Muscle layer of duodenum (tissue), 2 donors: ENCODE measurements around the gene TAF4.

Experiments used
- H3K27ac ChIP-seq: one replicate; pipeline ENCODE4 v1.7.0; 2013; ENCODE audit warnings: mild to moderate bottlenecking, low read length
- H3K27me3 ChIP-seq: one replicate; pipeline ENCODE4 v1.7.0; 2013; ENCODE audit warnings: low read depth, mild to moderate bottlenecking, control low read depth, low read length
- H3K36me3 ChIP-seq, 2 donors: one replicate each; pipeline ENCODE4 v1.7.0; 2013; ENCODE audit warnings: low read length in 2 of 2, control low read depth in 1 of 2, mild to moderate bottlenecking in 1 of 2; ENCODE audit not compliant: insufficient read depth in 2 of 2, control insufficient read depth in 1 of 2
- H3K4me1 ChIP-seq, 2 donors: one replicate each; pipeline ENCODE4 v1.7.0; 2013; ENCODE audit warnings: low read length in 2 of 2, mild to moderate bottlenecking in 2 of 2, control low read depth in 1 of 2, moderate library complexity in 1 of 2; ENCODE audit not compliant: insufficient read depth in 2 of 2, control insufficient read depth in 1 of 2
- H3K4me3 ChIP-seq, 2 donors: one replicate each; pipeline ENCODE4 v1.7.0; 2013; ENCODE audit warnings: low read length in 2 of 2, low read depth in 1 of 2, mild to moderate bottlenecking in 1 of 2
- H3K9me3 ChIP-seq, 2 donors: one replicate each; pipeline ENCODE4 v1.7.0; 2013; ENCODE audit warnings: low read length in 2 of 2, control low read depth in 1 of 2, mild to moderate bottlenecking in 1 of 2; ENCODE audit not compliant: control insufficient read depth in 1 of 2
- donor health status: healthy.

Gene TAF4

DNA sequence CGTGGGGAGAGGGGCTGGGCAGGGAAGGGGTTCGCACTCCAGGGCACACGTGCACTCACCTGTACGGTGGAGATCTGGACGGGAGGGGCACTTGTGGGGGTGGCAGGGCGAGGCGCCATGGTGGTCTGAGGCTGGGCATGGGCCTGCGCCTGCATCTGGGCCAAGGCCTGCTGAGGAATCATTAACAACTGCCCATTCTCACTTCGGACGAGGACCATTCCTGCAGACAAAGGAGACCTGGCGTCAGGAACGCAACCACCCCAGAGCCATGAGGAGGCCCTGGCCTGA lies 51.2 kb downstream of the TAF4 start:
- H3K9me3 ChIP-seq, result no peaks in the 10 kb centered on the region
- no peak overlapping the region for H3K4me3 ChIP-seq
- peaks cover 11 to 16% of the 10 kb centered on the region in 2 donors for H3K36me3 ChIP-seq
- no peaks in the 10 kb centered on the region for H3K27me3 ChIP-seq
- H3K27ac ChIP-seq, result no peak overlapping the region
- H3K4me1 ChIP-seq, result no peaks in the 10 kb centered on the region

DNA sequence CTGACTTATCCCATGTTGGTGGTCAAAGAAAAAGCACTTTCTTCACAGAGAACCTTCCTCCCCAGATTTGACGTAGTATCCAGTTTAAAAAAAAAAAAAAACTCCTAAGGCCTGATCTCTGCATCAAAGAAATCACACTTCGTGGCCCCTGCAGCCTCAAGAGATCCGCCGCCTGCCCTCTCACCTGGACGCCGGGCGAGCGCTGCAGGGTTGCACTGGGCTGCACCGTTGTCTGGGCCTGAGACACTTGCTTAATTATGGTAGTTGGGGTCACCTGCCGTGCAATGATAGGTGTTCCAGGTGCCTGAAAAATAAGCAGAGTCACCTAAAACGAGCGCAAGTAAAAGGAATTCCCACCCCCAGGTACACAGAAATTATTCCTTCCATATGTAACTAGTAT lies 53.0 kb downstream of the TAF4 start:
- Histone ChIP-seq H3K4me1 (no peaks in the 10 kb centered on the region), H3K36me3 (peaks cover 26 to 29% of the 10 kb centered on the region in 2 donors), H3K27ac (no peak overlapping the region), H3K9me3 (no peaks in the 10 kb centered on the region), H3K27me3 (no peaks in the 10 kb centered on the region), H3K4me3 (no peak overlapping the region)

DNA sequence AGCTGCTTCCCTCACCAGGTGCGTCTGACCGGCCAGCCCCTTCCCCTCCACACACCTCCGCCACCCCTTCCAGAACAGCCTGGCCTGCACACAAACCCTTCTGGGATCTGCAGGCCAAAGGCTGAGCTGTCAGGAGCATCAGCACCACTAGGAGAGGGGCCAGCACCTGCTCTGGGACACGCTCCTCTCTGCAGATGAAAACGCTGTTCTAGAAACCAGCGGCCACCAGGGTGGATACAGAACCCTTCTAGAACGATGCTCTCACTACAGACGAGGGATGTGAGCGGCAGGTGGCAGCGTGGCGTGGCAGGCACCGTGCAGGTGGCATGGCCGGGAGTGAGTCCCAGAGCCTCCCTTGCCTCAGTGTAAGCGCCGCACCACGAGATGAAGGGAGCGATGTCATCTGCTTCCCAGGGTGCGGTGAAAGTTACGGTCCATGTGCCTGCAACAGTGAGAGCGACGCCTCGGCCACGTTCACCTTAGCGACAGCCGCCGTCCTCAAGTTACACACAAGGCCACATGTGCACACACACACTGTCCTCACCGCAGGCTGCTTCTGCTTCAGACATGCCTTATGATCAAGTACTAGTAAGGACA lies 53.6 kb downstream of the TAF4 start:
- Histone ChIP-seq H3K36me3 (peaks cover 28 to 34% of the 10 kb centered on the region in 2 donors), H3K4me1 (no peaks in the 10 kb centered on the region), H3K9me3 (no peaks in the 10 kb centered on the region), H3K27me3 (no peaks in the 10 kb centered on the region), H3K4me3 (no peak overlapping the region), H3K27ac (no peak overlapping the region)

DNA sequence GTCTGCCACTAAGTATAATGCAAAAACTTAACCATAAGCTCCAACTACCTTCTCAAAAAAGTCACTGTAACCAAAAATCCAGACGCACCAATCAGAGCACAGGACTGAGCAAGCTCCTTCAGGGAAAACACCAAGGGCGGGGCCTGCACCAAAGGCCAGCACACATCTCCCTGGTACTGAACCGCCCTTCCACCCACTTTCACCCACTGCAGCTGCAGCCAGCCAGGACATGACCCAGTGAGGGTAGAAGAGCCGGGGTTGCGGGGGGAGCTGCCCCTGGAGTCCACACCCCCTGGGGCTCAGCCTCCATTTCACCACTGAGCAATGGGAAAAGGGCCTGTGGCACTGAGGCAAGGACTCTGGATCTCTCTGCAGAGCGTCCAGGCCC lies 54.3 kb downstream of the TAF4 start:
- Histone ChIP-seq H3K27ac (no peak overlapping the region), H3K4me3 (no peak overlapping the region), H3K4me1 (no peaks in the 10 kb centered on the region), H3K27me3 (no peaks in the 10 kb centered on the region), H3K36me3 (peaks cover 28 to 41% of the 10 kb centered on the region in 2 donors), H3K9me3 (no peaks in the 10 kb centered on the region)

DNA sequence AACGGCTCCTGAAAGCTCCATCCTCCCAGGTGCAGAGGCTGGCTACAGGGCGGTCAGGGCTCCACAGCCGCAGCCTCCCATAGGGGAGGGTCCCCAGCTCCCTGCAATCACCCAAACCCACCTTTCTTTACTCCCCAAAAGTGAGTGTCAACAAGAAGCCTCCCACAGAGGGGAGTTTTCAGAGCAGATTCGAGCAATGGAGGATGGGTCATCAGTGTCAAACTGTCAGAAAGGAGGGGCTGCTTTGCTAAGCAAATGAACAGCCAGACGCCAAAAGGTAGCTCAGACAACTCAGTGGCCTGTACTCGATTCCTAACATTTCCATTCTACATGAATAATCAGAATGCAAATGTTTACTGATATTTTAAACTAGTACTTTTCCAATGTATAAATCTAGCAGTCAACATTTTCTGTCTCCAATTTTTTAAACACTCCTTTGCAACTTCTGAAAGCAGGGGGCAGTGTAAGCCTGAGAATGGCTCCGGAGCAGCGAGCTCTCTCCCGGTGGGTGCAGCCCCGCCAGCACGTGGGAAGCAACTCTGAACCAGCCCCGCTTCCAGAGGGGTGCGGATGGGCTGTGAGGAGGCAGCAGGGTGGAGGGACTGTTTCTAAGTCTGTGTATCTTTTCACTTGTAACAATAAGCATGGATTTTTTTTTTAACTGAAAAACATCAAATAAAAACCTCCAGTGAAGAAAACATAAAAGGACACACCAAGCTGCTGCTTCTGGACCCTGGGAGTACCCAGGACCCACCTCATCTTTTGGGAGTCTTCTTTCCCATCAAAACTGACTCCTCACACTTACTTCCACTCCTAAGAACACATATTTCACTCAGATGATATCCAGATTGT lies 54.9 kb downstream of the TAF4 start:
- peaks cover 33 to 47% of the 10 kb centered on the region in 2 donors for H3K36me3 ChIP-seq
- no peaks in the 10 kb centered on the region for H3K9me3 ChIP-seq
- H3K4me1 ChIP-seq, result no peaks in the 10 kb centered on the region
- no peak overlapping the region for H3K27ac ChIP-seq
- no peaks in the 10 kb centered on the region for H3K27me3 ChIP-seq
- no peak overlapping the region for H3K4me3 ChIP-seq

DNA sequence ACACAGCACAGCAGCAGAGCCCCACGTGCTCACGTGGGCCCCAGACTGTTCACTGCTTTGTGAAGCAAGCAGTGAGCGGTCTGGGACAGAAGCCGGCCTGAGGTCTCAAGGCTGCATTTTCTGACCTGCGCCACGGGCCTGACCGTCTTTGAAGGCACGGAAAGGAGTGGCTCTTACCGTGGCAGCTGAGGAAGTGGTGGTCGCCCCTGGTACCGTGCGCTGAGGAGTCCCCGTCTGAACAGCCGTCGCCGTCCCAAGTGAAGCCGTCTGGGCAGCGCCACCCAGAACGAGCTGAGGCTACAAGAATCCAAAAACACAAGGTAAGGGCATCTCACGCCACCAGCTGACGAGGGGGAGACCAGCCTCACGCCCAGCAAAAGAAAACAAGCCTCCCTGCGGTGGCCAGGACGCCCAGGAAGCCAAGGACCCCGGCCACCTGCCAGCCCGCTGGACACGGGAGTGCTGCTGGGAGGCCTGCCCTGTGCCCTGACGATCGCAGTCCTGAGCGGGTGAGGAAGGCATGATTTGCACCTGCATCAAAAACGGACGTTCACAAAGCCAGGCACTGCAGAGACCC lies 55.7 kb downstream of the TAF4 start:
- Histone ChIP-seq H3K27ac (no peak overlapping the region), H3K9me3 (no peaks in the 10 kb centered on the region), H3K36me3 (peaks cover 35 to 55% of the 10 kb centered on the region in 2 donors), H3K4me1 (no peaks in the 10 kb centered on the region), H3K4me3 (no peak overlapping the region), H3K27me3 (no peaks in the 10 kb centered on the region)

DNA sequence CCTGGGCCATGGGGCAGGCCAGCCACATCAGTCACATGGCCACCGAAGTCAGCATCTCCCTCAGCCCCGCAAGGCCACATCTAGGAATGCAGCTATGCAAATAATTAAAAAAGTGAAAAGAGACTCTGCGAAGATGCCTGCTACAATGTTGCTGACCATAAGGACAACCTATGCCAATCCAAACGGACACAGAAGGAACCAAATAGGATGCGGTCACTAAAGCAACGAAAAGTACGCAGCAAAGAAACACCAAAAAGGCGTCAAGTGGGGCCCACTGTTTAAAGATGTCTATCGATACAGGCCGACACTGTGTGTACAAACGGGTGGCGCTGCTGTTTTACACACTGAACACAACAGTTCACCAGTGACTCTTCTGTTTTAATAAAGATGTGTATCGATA lies 56.4 kb downstream of the TAF4 start:
- Histone ChIP-seq H3K4me3 (no peak overlapping the region), H3K9me3 (no peaks in the 10 kb centered on the region), H3K27ac (no peak overlapping the region), H3K27me3 (no peaks in the 10 kb centered on the region), H3K4me1 (no peaks in the 10 kb centered on the region), H3K36me3 (peaks cover 40 to 60% of the 10 kb centered on the region in 2 donors)

DNA sequence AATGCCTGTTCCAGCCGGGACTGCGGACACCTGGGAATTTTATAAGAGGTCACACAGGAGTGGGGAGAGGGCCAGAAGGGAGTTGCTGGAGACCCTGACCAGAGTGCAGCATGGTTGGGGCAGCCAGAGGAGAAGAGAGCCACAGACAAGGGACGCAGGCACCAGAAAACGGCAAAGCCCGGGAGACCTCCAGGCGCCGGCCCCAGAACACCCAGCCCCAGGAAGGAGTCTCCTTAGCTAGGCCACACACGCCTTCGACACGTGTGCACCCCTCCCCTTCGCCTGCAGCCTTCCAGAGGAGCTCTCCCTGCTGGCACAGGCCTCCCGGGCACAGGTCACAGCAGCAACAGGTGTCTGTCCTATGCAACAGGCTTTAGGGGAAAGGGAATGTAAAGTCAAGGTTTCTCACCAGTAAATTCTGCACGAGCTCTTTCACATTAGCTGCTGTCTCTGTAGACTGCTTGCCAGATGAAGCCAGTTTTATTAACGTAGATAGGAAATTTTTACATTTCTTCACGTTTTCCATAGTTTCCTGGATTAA lies 57.0 kb downstream of the TAF4 start:
- Histone ChIP-seq H3K4me1 (no peaks in the 10 kb centered on the region), H3K27me3 (no peaks in the 10 kb centered on the region), H3K27ac (no peak overlapping the region), H3K4me3 (no peak overlapping the region), H3K9me3 (no peaks in the 10 kb centered on the region), H3K36me3 (peaks cover 40 to 63% of the 10 kb centered on the region in 2 donors)

DNA sequence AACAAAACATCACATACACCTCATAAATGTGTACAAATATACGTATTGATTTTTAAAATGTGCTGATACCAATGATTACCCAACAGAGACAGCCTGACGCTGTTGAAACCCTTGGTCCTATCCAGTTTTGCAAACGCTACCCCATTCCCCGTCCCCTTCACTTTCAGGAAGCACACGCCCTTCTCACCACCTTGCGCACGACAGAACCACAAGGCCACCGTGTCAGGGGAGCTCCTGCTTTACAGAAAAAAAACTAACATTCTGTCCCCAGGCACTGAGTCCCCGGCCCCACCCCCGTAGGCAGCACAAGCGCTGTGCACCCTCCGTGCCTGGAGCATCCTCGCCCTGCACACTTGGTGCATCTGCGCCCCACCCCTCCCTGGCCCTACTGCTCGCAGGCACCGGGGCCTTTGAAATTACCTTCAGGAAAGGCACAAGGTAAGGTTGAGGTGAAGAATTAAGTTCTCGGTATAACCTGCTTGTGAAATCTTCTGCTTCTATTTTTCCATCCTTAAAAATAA lies 58.5 kb downstream of the TAF4 start:
- Histone ChIP-seq H3K27ac (no peak overlapping the region), H3K36me3 (peaks cover 44 to 68% of the 10 kb centered on the region in 2 donors), H3K4me1 (no peaks in the 10 kb centered on the region), H3K4me3 (no peak overlapping the region), H3K9me3 (no peaks in the 10 kb centered on the region), H3K27me3 (no peaks in the 10 kb centered on the region)

DNA sequence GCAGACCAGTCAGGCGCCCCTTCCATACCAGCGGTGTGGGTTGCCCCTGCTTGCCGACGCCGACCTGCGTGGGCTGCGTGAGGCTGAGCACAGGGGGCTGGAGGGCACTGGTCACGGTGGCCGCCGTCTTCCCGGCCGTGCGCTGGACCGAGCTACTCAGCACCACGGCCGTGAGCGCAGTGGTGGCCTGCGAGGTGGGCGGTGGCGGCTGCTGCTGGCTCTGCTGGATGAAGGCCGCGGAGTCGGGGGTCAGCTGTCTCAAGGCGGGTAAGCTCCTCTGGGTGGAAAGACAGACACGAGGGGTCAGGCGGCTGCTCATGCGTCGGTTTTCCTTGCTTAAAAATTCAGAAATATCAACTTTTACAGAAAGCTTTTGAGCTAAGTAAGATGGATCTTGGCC lies 59.2 kb downstream of the TAF4 start:
- Histone ChIP-seq H3K36me3 (peaks cover 47 to 69% of the 10 kb centered on the region in 2 donors), H3K27ac (no peak overlapping the region), H3K4me1 (no peaks in the 10 kb centered on the region), H3K27me3 (no peaks in the 10 kb centered on the region), H3K9me3 (no peaks in the 10 kb centered on the region), H3K4me3 (no peak overlapping the region)

DNA sequence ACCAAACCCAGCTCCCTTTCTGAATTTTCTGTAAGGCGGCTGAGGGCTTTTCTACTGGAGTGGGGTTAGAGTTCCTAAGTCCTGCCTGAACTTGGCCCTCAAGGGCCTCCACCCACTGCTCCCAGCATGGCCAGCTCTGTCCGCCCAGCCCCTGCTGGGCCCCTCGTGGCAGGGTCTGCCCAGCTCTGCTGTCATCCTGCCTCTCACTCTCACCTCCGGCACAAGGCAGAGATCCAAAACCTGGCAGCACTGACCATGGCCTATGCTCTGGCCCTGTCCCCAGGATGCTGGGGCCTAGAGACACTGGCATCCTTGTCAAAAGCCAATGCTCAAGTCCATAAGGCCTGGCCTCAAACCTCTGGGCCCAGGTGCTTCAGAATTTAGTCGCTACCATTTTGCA lies 61.1 kb downstream of the TAF4 start:
- Histone ChIP-seq H3K36me3 (peaks cover 61 to 88% of the 10 kb centered on the region in 2 donors), H3K4me3 (no peak overlapping the region), H3K27ac (no peak overlapping the region), H3K4me1 (no peaks in the 10 kb centered on the region), H3K9me3 (no peaks in the 10 kb centered on the region), H3K27me3 (no peaks in the 10 kb centered on the region)
